ENCODE results near the gene AOAH.

DNA sequence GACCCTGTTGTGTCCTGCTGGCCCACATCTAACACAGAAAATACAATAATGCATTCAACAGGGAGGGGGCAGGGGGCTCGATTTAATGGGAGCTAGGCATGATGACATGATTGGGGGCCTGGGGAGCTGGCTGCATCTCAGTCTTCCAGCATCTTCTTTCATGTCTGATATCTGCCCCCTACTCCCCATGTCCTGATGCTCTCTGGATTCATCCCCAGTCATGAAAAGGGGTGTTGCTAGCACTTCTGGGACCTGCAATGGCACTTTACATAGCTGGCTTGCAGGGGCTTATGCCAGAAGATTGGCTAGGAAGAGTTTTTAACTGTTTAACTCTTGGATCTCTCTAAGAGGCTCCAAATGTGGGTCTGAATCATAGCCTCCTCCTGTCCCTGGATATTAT is 94.9 kb downstream of the AOAH start:
- TF ChIP-seq, protein P1, sequence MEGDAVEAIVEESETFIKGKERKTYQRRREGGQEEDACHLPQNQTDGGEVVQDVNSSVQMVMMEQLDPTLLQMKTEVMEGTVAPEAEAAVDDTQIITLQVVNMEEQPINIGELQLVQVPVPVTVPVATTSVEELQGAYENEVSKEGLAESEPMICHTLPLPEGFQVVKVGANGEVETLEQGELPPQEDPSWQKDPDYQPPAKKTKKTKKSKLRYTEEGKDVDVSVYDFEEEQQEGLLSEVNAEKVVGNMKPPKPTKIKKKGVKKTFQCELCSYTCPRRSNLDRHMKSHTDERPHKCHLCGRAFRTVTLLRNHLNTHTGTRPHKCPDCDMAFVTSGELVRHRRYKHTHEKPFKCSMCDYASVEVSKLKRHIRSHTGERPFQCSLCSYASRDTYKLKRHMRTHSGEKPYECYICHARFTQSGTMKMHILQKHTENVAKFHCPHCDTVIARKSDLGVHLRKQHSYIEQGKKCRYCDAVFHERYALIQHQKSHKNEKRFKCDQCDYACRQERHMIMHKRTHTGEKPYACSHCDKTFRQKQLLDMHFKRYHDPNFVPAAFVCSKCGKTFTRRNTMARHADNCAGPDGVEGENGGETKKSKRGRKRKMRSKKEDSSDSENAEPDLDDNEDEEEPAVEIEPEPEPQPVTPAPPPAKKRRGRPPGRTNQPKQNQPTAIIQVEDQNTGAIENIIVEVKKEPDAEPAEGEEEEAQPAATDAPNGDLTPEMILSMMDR (IDR thresholded peaks at IDR 0.05) = no peak
- TF ChIP-seq POLR2A (IDR thresholded peaks at IDR 0.05) = no peak
